ENCODE results near the gene SNU13. TPM values are rescaled to one million over a fixed set of nuclear protein-coding genes. Genes with fewer than 3 reads are reported as not detected.

Gene SNU13
- total and polyA plus RNA-seq, 2 of the 4 experiments (the other 2 are of a cell fraction), result 122 to 185 TPM

DNA sequence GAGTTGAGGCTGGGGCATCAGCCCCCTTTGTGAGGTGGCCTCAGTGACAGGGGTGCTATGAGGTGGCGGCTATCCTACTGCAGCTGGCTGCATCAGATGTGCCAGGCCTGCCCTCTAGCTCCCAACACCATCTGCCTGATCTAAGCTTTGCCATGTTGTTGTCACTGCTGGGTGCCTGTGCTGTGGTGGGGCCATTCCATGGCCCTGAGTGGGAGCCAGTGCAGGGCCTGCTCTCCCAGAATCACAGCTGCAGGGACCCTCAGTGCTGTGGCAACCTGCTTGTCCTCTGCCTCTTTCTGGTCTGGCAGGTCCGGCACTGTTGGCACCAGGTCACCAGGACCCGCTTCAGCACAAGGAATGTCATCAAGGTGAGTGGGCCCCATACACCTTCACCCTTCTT is 1.8 kb upstream of the SNU13 start:
- H3K4ac ChIP-seq (ENCODE audit: low read depth, low read length), result no peak overlapping the region
- ATAC-seq (ENCODE audit: low read depth) (no peak), DNase-seq (no peak)
- H3K18ac ChIP-seq (ENCODE audit: low read depth, low read length), result no peak overlapping the region
- H4K8ac ChIP-seq (ENCODE audit: low read depth in 2 of 2, low read length in 2 of 2), result no peak overlapping the region
- TF ChIP-seq RAD21 (IDR thresholded peaks at IDR 0.05; ENCODE audit: low read length) (no peak), FOS (IDR thresholded peaks at IDR 0.05; ENCODE audit: low read depth, low read length) (no peak), NFE2L2 (IDR thresholded peaks at IDR 0.05; ENCODE audit: low read depth, low read length) (no peak), RFX5 (IDR thresholded peaks at IDR 0.05; ENCODE audit: low read depth, low read length) (no peak), CEBPB (IDR thresholded peaks at IDR 0.05; ENCODE audit: low read depth, low read length) (no peak), MXI1 (IDR thresholded peaks at IDR 0.05; ENCODE audit: borderline replicate concordance, low read depth, low read length) (no peak), BHLHE40 (IDR thresholded peaks at IDR 0.05; ENCODE audit: low read depth, low read length) (no peak), RCOR1 (IDR thresholded peaks at IDR 0.05; ENCODE audit: insufficient replicate concordance, low read length) (no peak), POLR2A (IDR thresholded peaks at IDR 0.05; ENCODE audit: low read depth, low read length) (no peak), SMC3 (IDR thresholded peaks at IDR 0.05; ENCODE audit: low read depth, low read length) (no peak), MAZ (IDR thresholded peaks at IDR 0.05; ENCODE audit: borderline replicate concordance, low read depth, low read length) (no peak), ELK1 (IDR thresholded peaks at IDR 0.05; ENCODE audit: borderline replicate concordance, low read depth, low read length) (no peak), MAFK (IDR thresholded peaks at IDR 0.05; ENCODE audit: low read depth, low read length) (no peak), CHD1 (IDR thresholded peaks at IDR 0.05; ENCODE audit: low read depth, low read length) (no peak)
- TF ChIP-seq, protein P1, sequence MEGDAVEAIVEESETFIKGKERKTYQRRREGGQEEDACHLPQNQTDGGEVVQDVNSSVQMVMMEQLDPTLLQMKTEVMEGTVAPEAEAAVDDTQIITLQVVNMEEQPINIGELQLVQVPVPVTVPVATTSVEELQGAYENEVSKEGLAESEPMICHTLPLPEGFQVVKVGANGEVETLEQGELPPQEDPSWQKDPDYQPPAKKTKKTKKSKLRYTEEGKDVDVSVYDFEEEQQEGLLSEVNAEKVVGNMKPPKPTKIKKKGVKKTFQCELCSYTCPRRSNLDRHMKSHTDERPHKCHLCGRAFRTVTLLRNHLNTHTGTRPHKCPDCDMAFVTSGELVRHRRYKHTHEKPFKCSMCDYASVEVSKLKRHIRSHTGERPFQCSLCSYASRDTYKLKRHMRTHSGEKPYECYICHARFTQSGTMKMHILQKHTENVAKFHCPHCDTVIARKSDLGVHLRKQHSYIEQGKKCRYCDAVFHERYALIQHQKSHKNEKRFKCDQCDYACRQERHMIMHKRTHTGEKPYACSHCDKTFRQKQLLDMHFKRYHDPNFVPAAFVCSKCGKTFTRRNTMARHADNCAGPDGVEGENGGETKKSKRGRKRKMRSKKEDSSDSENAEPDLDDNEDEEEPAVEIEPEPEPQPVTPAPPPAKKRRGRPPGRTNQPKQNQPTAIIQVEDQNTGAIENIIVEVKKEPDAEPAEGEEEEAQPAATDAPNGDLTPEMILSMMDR (conservative IDR thresholded peaks at IDR 0.05; ENCODE audit: low read depth, low read length), result no peak
- TF ChIP-seq, protein P2, sequence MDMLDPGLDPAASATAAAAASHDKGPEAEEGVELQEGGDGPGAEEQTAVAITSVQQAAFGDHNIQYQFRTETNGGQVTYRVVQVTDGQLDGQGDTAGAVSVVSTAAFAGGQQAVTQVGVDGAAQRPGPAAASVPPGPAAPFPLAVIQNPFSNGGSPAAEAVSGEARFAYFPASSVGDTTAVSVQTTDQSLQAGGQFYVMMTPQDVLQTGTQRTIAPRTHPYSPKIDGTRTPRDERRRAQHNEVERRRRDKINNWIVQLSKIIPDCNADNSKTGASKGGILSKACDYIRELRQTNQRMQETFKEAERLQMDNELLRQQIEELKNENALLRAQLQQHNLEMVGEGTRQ (IDR thresholded peaks at IDR 0.05; ENCODE audit: low read depth, low read length), result no peak
- no peaks in the 10 kb centered on the region for H3K9me3 ChIP-seq (ENCODE audit: control insufficient read depth, insufficient read depth, low read length)
- H3K23ac ChIP-seq (ENCODE audit: low read depth, low read length), result no peak overlapping the region
- H2BK20ac ChIP-seq (ENCODE audit: low read depth, low read length), result no peak overlapping the region
- BruUV-seq (replicated peaks), result no TSS peak
- H3K27ac ChIP-seq (ENCODE audit: insufficient read depth, low read length), result no peak overlapping the region
- CTCF ChIA-PET, result interaction anchor here (0.8 kb wide), 1 partner anchor 156 kb away, joined by 3 read pairs; no protein-coding TSS in a partner anchor
- H4K20me1 ChIP-seq (ENCODE audit: insufficient read depth, low read length), result peaks cover 7% of the 10 kb centered on the region
- H3K14ac ChIP-seq (replicated peaks; ENCODE audit: low read depth, low read length), result no peak overlapping the region
- H2AK9ac ChIP-seq (replicated peaks; ENCODE audit: low read depth, low read length, poor library complexity), result no peak overlapping the region
- peaks cover 4% of the 10 kb centered on the region; the same call in 1 of the 2 replicates for H3K4me1 ChIP-seq (ENCODE audit: control insufficient read depth, insufficient read depth, low read length)
- H2BK120ac ChIP-seq (ENCODE audit: low read depth, low read length), result no peak overlapping the region
- H3K4me2 ChIP-seq (ENCODE audit: low read depth, low read length), result no peak overlapping the region
- no peak overlapping the region for H2AFZ ChIP-seq (replicated peaks; ENCODE audit: low read length, poor library complexity)
- H2AK5ac ChIP-seq (ENCODE audit: low read depth, low read length), result no peak overlapping the region
- no peak overlapping the region for H2BK15ac ChIP-seq (ENCODE audit: low read depth, low read length)
- POLR2A ChIA-PET (ENCODE audit: unreplicated experiment), result no interaction called here
- no peak overlapping the region for H4K5ac ChIP-seq (ENCODE audit: low read depth, low read length)
- peaks cover 0 to 15% of the 10 kb centered on the region in 2 experiments; a peak in 2 of 4 replicates for H3K79me1 ChIP-seq (ENCODE audit: low read depth in 1 of 2, low read length in 2 of 2)
- H3K56ac ChIP-seq (ENCODE audit: extremely low read depth, insufficient read depth, low read length), result no peak overlapping the region
- no peak overlapping the region for H3K4me3 ChIP-seq (ENCODE audit: insufficient read depth, low read depth, low read length)
- peaks cover 7% of the 10 kb centered on the region; the same call in 1 of the 2 replicates for H3K36me3 ChIP-seq (ENCODE audit: control insufficient read depth, insufficient read depth, low read length)
- in situ Hi-C loops (cut with MboI; ENCODE audit: low sequenced_read_pairs), result no loop called here
- intact Hi-C loops (cut with micrococcal nuclease), result no loop called here
- dilution Hi-C loops (cut with HindIII; ENCODE audit: low sequenced_read_pairs, unreplicated experiment), result no loop called here
- H2BK5ac ChIP-seq (ENCODE audit: low read depth, low read length, poor library complexity, severe bottlenecking), result no peak overlapping the region
- H3K9me1 ChIP-seq (ENCODE audit: insufficient read depth, low read length), result no peaks in the 10 kb centered on the region; the same call in 1 of the 2 replicates
- no peaks in the 10 kb centered on the region for H3K27me3 ChIP-seq (ENCODE audit: control insufficient read depth, insufficient read depth, low read length)
- H3K9ac ChIP-seq (ENCODE audit: low read depth, low read length), result no peak overlapping the region
- no peak overlapping the region for H4K91ac ChIP-seq (ENCODE audit: insufficient read depth, low read depth, low read length)
- WGBS, 2 experiments (ENCODE audit: extremely low coverage in 2 of 2, insufficient read length in 1 of 2), result 83% methylated on average over 1 of the region's 3 CpGs; no CpG with 5 or more reads in 1 of the 2 experiments

Data from IMR-90 (cell line).